Smooth muscle cell (in vitro differentiated cells): Measurements from ENCODE around the gene COPE. TPM values are rescaled to one million over a fixed set of nuclear protein-coding genes. Genes with fewer than 3 reads are reported as not detected.

Experiments used
- DNase-seq: peaks from one replicate; lab custom pipeline; 2025; ENCODE audit not compliant: unreplicated experiment; lab: John Stamatoyannopoulos, UW
- H2AFZ ChIP-seq: fragments of 200-600 bp; sonication (generic); 2 replicates; pipeline ENCODE4 v1.6.0; 2016; ENCODE audit warnings: antibody characterized with exemption, low read depth, mild to moderate bottlenecking
- H3F3A ChIP-seq: fragments of 200-600 bp; sonication (generic); 2 replicates; pipeline ENCODE4 v1.6.0; 2017; ENCODE audit warnings: antibody characterized with exemption, low read depth
- H3K27ac ChIP-seq: fragments of 200-600 bp; sonication (generic); 2 replicates; pipeline ENCODE4 v1.5.1; 2016; ENCODE audit warnings: low read depth, mild to moderate bottlenecking
- H3K27me3 ChIP-seq: fragments of 200-600 bp; sonication (generic); 2 replicates; pipeline ENCODE4 v1.6.1; 2016; ENCODE audit warnings: low read depth, mild to moderate bottlenecking
- H3K36me3 ChIP-seq: fragments of 200-600 bp; sonication (generic); 2 replicates; pipeline ENCODE4 v1.5.1; 2016; ENCODE audit warnings: low read depth
- H3K4me1 ChIP-seq: fragments of 200-600 bp; sonication (generic); 2 replicates; pipeline ENCODE4 v1.5.1; 2016; ENCODE audit warnings: low read depth
- H3K4me2 ChIP-seq: fragments of 200-600 bp; sonication (generic); 2 replicates; pipeline ENCODE4 v1.6.0; 2016; ENCODE audit warnings: mild to moderate bottlenecking
- H3K4me3 ChIP-seq: fragments of 200-600 bp; sonication (generic); 2 replicates; pipeline ENCODE4 v1.5.1; 2016; ENCODE audit warnings: mild to moderate bottlenecking
- H3K79me2 ChIP-seq: fragments of 200-600 bp; sonication (generic); 2 replicates; pipeline ENCODE4 v1.6.0; 2016; ENCODE audit warnings: low read depth, mild to moderate bottlenecking
- H3K9ac ChIP-seq: fragments of 200-600 bp; sonication (generic); 2 replicates; pipeline ENCODE4 v1.6.0; 2016; ENCODE audit warnings: low read depth
- H3K9me3 ChIP-seq: fragments of 200-600 bp; sonication (generic); replicated peaks from 2 replicates; pipeline ENCODE4 v1.5.1; 2016; ENCODE audit warnings: low read depth
- H4K20me1 ChIP-seq: fragments of 200-600 bp; sonication (generic); 2 replicates; pipeline ENCODE4 v1.6.0; 2016; ENCODE audit warnings: low read depth
- WGBS: methylation state at CpG from one replicate; pipeline ENCODE4 v1.1.7; 2016; ENCODE audit warnings: low lambda C conversion rate; 5-methylcytosine and 5-hydroxymethylcytosine counted together
- polyA plus RNA-seq: library from polyadenylated mRNA; unstranded; fragments of >200 nt; fragmentation: Nextera tagmentation; extraction: Ambion mirVana; gene quantifications from 2 replicates; pipeline ENCODE4 v1.2.1, GENCODE V29; 2016
- total RNA-seq: library from RNA; depleted of rRNA; stranded (reverse); fragments of >200 nt; gene quantifications from 2 replicates; pipeline ENCODE4 v1.2.3, GENCODE V29; 2014
- TF ChIP-seq, protein P1 (sequence below): fragments of 200-600 bp; sonication (generic); IDR thresholded peaks from 2 replicates; pipeline ENCODE4 v1.5.1; 2017; ENCODE audit warnings: borderline replicate concordance, mild to moderate bottlenecking, antibody characterized with exemption; ENCODE audit not compliant: insufficient read depth, poor library complexity, severe bottlenecking

The COPE gene
- total and polyA plus RNA-seq, 2 experiments from 2014 or later = 236 to 497 TPM

- WGBS = 97% methylated on average over 9 of the region's 10 CpGs
- H3K27me3 ChIP-seq = no peaks in the 10 kb centered on the region
These were observed 9.2 kb downstream of the COPE start for GRCh38 chr19:18910010-18910409.

GRCh38 chr19:18908917-18909619, 10.1 kb downstream of the COPE start:
- no peaks in the 10 kb centered on the region for H3K27me3 ChIP-seq

More at GRCh38 chr19:18910010-18910409, 9.2 kb downstream of the COPE start:
- Histone ChIP-seq H3K4me2 (no peak overlapping the region), H3K79me2 (peaks cover 33% of the 10 kb centered on the region), H2AFZ (no peak overlapping the region), H4K20me1 (peaks cover 88% of the 10 kb centered on the region), H3F3A (no peaks in the 10 kb centered on the region), H3K9ac (no peak overlapping the region), H3K4me3 (no peak overlapping the region), H3K9me3 (no peaks in the 10 kb centered on the region), H3K36me3 (no peaks in the 10 kb centered on the region), H3K4me1 (no peaks in the 10 kb centered on the region), H3K27ac (no peak overlapping the region)
- no peak for DNase-seq
- TF ChIP-seq, protein P1, sequence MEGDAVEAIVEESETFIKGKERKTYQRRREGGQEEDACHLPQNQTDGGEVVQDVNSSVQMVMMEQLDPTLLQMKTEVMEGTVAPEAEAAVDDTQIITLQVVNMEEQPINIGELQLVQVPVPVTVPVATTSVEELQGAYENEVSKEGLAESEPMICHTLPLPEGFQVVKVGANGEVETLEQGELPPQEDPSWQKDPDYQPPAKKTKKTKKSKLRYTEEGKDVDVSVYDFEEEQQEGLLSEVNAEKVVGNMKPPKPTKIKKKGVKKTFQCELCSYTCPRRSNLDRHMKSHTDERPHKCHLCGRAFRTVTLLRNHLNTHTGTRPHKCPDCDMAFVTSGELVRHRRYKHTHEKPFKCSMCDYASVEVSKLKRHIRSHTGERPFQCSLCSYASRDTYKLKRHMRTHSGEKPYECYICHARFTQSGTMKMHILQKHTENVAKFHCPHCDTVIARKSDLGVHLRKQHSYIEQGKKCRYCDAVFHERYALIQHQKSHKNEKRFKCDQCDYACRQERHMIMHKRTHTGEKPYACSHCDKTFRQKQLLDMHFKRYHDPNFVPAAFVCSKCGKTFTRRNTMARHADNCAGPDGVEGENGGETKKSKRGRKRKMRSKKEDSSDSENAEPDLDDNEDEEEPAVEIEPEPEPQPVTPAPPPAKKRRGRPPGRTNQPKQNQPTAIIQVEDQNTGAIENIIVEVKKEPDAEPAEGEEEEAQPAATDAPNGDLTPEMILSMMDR = no peak

DNA sequence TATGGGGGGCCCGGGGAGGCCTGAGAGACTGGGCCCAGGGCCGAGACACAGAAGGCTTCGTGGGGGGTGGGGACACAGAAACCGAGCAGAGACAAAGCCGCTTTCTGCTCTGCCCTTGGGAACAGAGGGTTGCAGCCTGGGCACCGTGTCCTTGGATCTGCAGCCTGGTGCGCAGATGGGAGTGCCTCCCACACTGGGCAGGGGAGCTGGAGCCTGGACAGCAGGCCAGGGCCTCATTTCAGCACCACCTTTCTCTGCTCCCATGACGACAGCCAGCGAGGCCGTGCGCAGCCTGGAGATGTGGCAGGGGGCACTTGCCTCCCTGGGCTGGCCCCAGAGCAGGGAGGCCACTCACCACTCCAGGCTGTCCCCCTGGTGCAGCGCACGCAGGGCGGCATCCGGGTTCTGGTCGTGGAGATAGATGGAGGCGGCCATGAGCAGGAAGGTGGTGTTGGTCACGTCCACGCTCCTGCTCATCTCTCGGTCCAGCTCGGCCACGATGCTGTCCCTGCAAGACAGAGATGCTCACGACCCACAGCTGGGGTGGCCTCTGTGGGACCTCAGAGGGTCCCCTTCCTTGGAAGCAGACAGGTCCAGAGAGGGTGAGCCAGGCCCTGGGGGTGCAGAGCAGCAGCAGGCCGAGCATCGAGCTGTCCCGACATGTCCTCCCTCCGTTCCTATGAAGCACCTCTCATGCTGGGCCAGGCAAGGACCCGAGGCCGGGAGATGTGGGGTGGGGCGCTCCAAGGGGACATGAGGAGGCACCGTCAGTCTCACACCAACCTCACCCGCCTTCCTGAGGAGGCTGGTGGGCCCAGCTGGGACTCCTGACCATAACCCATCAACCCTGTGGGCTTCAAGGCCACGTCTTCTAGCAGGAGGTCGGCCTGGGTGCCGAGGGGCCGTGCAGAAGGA, 12.3 kb downstream of the COPE start:
- H3K27ac ChIP-seq = no peak overlapping the region
- no peak overlapping the region for H2AFZ ChIP-seq
- no peak overlapping the region for H3K4me2 ChIP-seq
- 97% methylated on average over 36 of the region's 36 CpGs for WGBS
- no peaks in the 10 kb centered on the region for H3K4me1 ChIP-seq
- no peak overlapping the region for H3K4me3 ChIP-seq
- peaks cover 3% of the 10 kb centered on the region for H3K79me2 ChIP-seq
- H3K9me3 ChIP-seq = no peaks in the 10 kb centered on the region
- H3K36me3 ChIP-seq = no peaks in the 10 kb centered on the region
- H3K27me3 ChIP-seq = no peaks in the 10 kb centered on the region
- TF ChIP-seq, protein P1 = no peak
- H3K9ac ChIP-seq = no peak overlapping the region
- DNase-seq = no peak
- peaks cover 62% of the 10 kb centered on the region for H4K20me1 ChIP-seq
- no peaks in the 10 kb centered on the region for H3F3A ChIP-seq

More at GRCh38 chr19:18908917-18909619, 10.1 kb downstream of the COPE start:
- TF ChIP-seq, protein P1 = no peak
- H3K4me2 ChIP-seq = no peak overlapping the region
- no peaks in the 10 kb centered on the region for H3K9me3 ChIP-seq
- H3K4me3 ChIP-seq = no peak overlapping the region
- no peaks in the 10 kb centered on the region for H3K36me3 ChIP-seq
- no peak overlapping the region for H3K27ac ChIP-seq
- no peaks in the 10 kb centered on the region for H3F3A ChIP-seq
- peaks cover 25% of the 10 kb centered on the region for H3K79me2 ChIP-seq
- peaks cover 84% of the 10 kb centered on the region for H4K20me1 ChIP-seq
- H3K9ac ChIP-seq = no peak overlapping the region
- DNase-seq = no peak
- 97% methylated on average over 17 of the region's 17 CpGs for WGBS
- no peak overlapping the region for H2AFZ ChIP-seq
- no peaks in the 10 kb centered on the region for H3K4me1 ChIP-seq
